Stomach (tissue), 9 donors: Measurements from ENCODE around the gene MAGIX. TPM values are rescaled to one million over a fixed set of nuclear protein-coding genes. Genes with fewer than 3 reads are reported as not detected.
A peak's percentile ranks its signal among the peaks of the same experiment; 100 is the strongest.

Experiments
- DNase-seq, 2 donors: peaks; one replicate each; pipeline versions ENCODE4 v3.0.0 to v3.0.0-alpha.2; 2013 to 2019
- H3K27ac ChIP-seq, 5 donors: fragments of 200-600 bp in 4 of 5; sonication (generic) in 4 of 5; one replicate each; pipeline ENCODE4 v1.5.1; 2013 to 2019; ENCODE audit warnings: mild to moderate bottlenecking in 1 of 5, moderate library complexity in 1 of 5
- H3K27me3 ChIP-seq, 3 donors: fragments of 200-600 bp; sonication (generic); one replicate each; pipeline ENCODE4 v1.5.1; 2017 to 2019; ENCODE audit warnings: mixed run types in 1 of 3
- H3K36me3 ChIP-seq, 4 donors: fragments of 200-600 bp; sonication (generic); 1 replicate in 3 of 4; 2 replicates in 1 of 4; pipeline ENCODE4 v1.5.1; 2016 to 2019
- H3K4me1 ChIP-seq, 4 donors: fragments of 200-600 bp; sonication (generic); one replicate each; pipeline ENCODE4 v1.5.1; 2016 to 2019
- H3K4me3 ChIP-seq, 4 donors: fragments of 200-600 bp; sonication (generic) in 3 of 4; one replicate each; pipeline ENCODE4 v1.5.1; 2016 to 2019; ENCODE audit warnings: mild to moderate bottlenecking in 1 of 4
- H3K9me3 ChIP-seq, 4 donors: fragments of 200-600 bp; sonication (generic); one replicate each; pipeline ENCODE4 v1.5.1; 2016 to 2019
- CTCF ChIP-seq, 7 experiments: fragments of 450-650 bp in 4 of 7; fragments of 200-600 bp in 3 of 7; sonication (generic) in 3 of 7; IDR thresholded peaks; one replicate each; pipeline ENCODE4 v1.5.1; 2016 to 2019; ENCODE audit warnings: antibody characterized with exemption in 7 of 7, control low read depth in 2 of 7, mild to moderate bottlenecking in 1 of 7
- EP300 ChIP-seq: sonication (generic); formaldehyde crosslinking; IDR thresholded peaks from one replicate; pipeline ENCODE4 v1.6.1; 2017; ENCODE audit warnings: antibody characterized with exemption
- POLR2A ChIP-seq, 4 donors: fragments of 450-650 bp; IDR thresholded peaks; one replicate each; pipeline ENCODE4 v1.6.1; 2016; ENCODE audit warnings: antibody characterized with exemption in 4 of 4, control low read depth in 2 of 4, mild to moderate bottlenecking in 1 of 4, moderate library complexity in 1 of 4
- POLR2AphosphoS5 ChIP-seq, 3 donors: sonication (generic); formaldehyde crosslinking; IDR thresholded peaks; one replicate each; pipeline ENCODE4 v1.6.1; 2016; ENCODE audit warnings: antibody characterized with exemption in 3 of 3
- WGBS, 5 donors: extraction: QIAGEN DNeasy Blood & Tissue Kit in 3 of 5; methylation state at CpG; one replicate each; pipeline versions ENCODE4 v1.1.5 to v1.1.7; 2013 to 2018; 5-methylcytosine and 5-hydroxymethylcytosine counted together
- intact Hi-C: fragments of 100-400 bp; cut with DNase I; formaldehyde crosslinking; loops from one replicate; pipeline ENCODE4 v1.15.1; 2023; ENCODE audit warnings: low total_unique reads
- polyA plus RNA-seq, 3 donors: library from polyadenylated mRNA; stranded (reverse); fragments of 200-250 nt; gene quantifications; one replicate each; pipeline ENCODE4 v1.2.3, GENCODE V29; 2013
- total RNA-seq, 5 donors: library from RNA; depleted of rRNA; stranded (reverse); fragments of >200 nt; gene quantifications; one replicate each; pipeline versions ENCODE4 v1.1.0 to v1.2.3, GENCODE V29; 2014 to 2016
- donor health status: healthy with polysubstance abuse.
- donor health status: Bipolar disorder and iron deficiency.
- donor health status: healthy.

MAGIX gene
- total and polyA plus RNA-seq, 8 donors = 4.7 to 43.2 (median 25.2) TPM

GRCh38 chrX:49189606-49190005 lies 27.0 kb downstream of the MAGIX start:
- peak overlapping the region in 4 of 5 donors; percentile 82 to 89 (median 87) for H3K27ac ChIP-seq
- TF ChIP-seq CTCF (IDR thresholded peaks at IDR 0.05) (no peak), POLR2AphosphoS5 (IDR thresholded peaks at IDR 0.05) (no peak), POLR2A (IDR thresholded peaks at IDR 0.05) (no peak), EP300 (no peak)
- no peak for DNase-seq
- H3K4me3 ChIP-seq = peak overlapping the region in 2 of 4 donors; percentile 30 to 48
- H3K4me1 ChIP-seq = peaks cover 6 to 35% (median 21%) of the 10 kb centered on the region in 4 donors
- H3K36me3 ChIP-seq = no peaks in the 10 kb centered on the region
- H3K27me3 ChIP-seq = no peaks in the 10 kb centered on the region
- WGBS, 5 donors = 57 to 72% (median 67%) methylated on average over 6 of the region's 6 CpGs
- H3K9me3 ChIP-seq = peaks cover 0 to 8% (median 3%) of the 10 kb centered on the region in 4 donors
- intact Hi-C loops = no loop called here

- intact Hi-C loops = no loop called here
- TF ChIP-seq EP300 (no peak), POLR2A (IDR thresholded peaks at IDR 0.05) (peak in 1 of 4 donors; percentile 76), POLR2AphosphoS5 (IDR thresholded peaks at IDR 0.05) (peak; percentile 59 to 89 (median 87)), CTCF (IDR thresholded peaks at IDR 0.05) (no peak)
- no peaks in the 10 kb centered on the region for H3K36me3 ChIP-seq
- no peaks in the 10 kb centered on the region for H3K27me3 ChIP-seq
- peaks cover 0 to 24% (median 12%) of the 10 kb centered on the region in 4 donors for H3K4me1 ChIP-seq
- DNase-seq = peak; percentile 90 to 98
- peak overlapping the region; percentile 57 to 61 (median 58) for H3K4me3 ChIP-seq
- peaks cover 0 to 8% (median 3%) of the 10 kb centered on the region in 4 donors for H3K9me3 ChIP-seq
- H3K27ac ChIP-seq = peak overlapping the region; percentile 88 to 95 (median 89)
- 0 to 40% (median 4%) methylated on average over 25 to 32 of the region's 32 CpGs for WGBS, 5 donors
Observed at GRCh38 chrX:49190821-49191573, 28.4 kb downstream of the MAGIX start.

- TF ChIP-seq POLR2AphosphoS5 (IDR thresholded peaks at IDR 0.05) (no peak), EP300 (no peak), CTCF (IDR thresholded peaks at IDR 0.05) (no peak), POLR2A (IDR thresholded peaks at IDR 0.05) (no peak)
- H3K4me3 ChIP-seq = peak overlapping the region; percentile 57 to 61 (median 58)
- H3K36me3 ChIP-seq = no peaks in the 10 kb centered on the region
- intact Hi-C loops = no loop called here
- H3K27ac ChIP-seq = peak overlapping the region; percentile 87 to 95 (median 89)
- no peaks in the 10 kb centered on the region for H3K27me3 ChIP-seq
- peaks cover 0 to 22% (median 12%) of the 10 kb centered on the region in 4 donors for H3K4me1 ChIP-seq
- 0 to 54% (median 4%) methylated on average over 6 to 34 of the region's 34 CpGs for WGBS, 5 donors
- H3K9me3 ChIP-seq = peaks cover 0 to 8% (median 3%) of the 10 kb centered on the region in 4 donors
- DNase-seq = no peak
Observed at GRCh38 chrX:49191574-49192011, 29.0 kb downstream of the MAGIX start.

- Histone ChIP-seq H3K9me3 (peaks cover 0 to 8% (median 3%) of the 10 kb centered on the region in 4 donors), H3K27me3 (no peaks in the 10 kb centered on the region), H3K4me3 (no peak overlapping the region), H3K27ac (no peak overlapping the region), H3K4me1 (peaks cover 0 to 18% (median 12%) of the 10 kb centered on the region in 4 donors), H3K36me3 (no peaks in the 10 kb centered on the region)
- 54 to 70% (median 65%) methylated on average over 6 to 10 of the region's 10 CpGs for WGBS, 5 donors
- TF ChIP-seq POLR2A (IDR thresholded peaks at IDR 0.05) = no peak
- no peak for TF ChIP-seq POLR2AphosphoS5 (IDR thresholded peaks at IDR 0.05)
- no peak for TF ChIP-seq EP300
- peak in 3 of 7 experiments; percentile 24 to 36 (median 32) for TF ChIP-seq CTCF (IDR thresholded peaks at IDR 0.05)
- peak in 1 of 2 donors; percentile 51 for DNase-seq
- intact Hi-C loops = no loop called here
Observed at GRCh38 chrX:49192722-49193328, 30.3 kb downstream of the MAGIX start.
